Fibroblast of skin of right biceps (primary cell): ENCODE measurements around the gene TGM1.

Experiments
- DNase-seq: peaks from one replicate; pipeline ENCODE4 v3.0.0-alpha.2; 2013

The TGM1 gene

GRCh38 chr14:24291446-24292117 is 28.6 kb upstream of the TGM1 start:
- no peak for DNase-seq

DNA sequence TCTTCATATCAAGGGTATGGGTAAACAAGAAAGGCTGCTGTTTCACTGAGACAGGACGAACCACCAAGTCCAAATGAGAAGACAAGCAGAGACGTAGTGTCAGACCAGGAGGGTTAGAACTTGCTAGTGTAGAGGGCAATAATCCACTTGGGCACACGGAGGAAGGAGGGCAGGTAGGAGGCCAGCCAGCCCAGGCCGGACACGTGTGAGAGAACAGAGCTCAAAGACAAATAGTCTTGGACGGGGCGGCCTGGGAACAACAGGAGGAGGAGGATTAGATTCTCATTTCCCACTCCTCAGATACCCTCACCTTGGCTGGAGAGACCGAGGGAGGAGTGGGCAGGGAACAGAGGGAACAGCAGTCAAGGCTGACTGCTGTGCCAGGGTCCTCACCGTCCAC is 27.8 kb upstream of the TGM1 start:
- no peak for DNase-seq

DNA sequence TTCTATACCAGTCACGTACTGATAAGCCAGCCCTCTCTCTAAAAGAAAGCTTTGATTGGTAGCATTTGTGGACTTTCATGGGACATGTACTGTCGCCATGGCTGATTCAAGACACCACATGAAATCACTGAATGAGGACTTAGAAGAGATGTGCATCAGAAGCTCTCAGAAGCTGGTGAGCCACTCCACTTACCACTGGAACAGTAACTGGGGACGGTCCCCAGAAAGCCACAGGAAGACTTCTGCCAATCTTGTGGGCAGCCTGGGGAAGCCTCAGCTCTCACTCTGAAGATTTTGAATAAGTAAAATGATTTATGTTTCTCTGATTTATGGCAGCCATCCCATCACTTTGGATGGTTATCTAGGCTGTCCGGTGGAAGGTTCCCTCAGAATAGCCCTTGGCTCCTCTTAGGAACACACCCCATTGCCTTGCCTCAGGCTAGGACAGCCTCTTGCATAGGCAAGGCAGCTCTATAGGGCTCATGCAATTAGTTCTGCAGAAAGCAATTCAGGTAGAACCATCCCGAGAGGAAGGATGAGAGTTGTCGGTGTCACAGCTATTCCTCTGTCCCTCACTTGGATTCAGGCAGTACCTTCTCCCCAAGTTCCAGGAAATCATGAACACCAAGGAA is 26.8 kb upstream of the TGM1 start:
- no peak for DNase-seq

GRCh38 chr14:24286996-24287395 is 24.0 kb upstream of the TGM1 start:
- no peak for DNase-seq

GRCh38 chr14:24285351-24285750 is 22.4 kb upstream of the TGM1 start:
- no peak for DNase-seq

DNA sequence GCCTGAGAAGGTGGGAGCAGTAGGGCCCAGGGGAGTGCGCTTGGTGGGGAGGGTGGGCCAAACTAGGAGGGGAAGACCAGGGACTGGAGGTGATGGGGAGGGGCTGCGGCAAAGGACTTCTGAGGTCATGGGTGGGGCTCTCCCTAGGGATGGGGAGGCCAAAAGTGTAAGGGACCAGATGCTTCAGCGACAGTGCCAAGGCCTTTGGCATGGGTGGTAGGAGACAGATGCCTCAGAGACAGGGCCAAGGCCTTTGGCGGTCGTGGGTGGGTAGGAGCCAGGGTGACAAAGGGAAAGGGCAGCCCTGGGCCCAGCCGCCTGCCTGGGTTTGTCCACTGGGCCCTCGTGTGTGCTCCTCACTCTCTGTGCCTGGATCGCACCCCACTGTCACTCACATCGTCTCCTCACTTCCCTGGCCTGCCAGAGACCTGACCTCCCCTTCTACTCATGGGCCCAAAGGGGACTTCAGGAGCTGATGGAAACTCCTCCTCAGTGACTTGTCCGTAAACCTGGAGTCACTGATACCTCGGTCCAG is 21.6 kb upstream of the TGM1 start:
- DNase-seq = no peak

DNA sequence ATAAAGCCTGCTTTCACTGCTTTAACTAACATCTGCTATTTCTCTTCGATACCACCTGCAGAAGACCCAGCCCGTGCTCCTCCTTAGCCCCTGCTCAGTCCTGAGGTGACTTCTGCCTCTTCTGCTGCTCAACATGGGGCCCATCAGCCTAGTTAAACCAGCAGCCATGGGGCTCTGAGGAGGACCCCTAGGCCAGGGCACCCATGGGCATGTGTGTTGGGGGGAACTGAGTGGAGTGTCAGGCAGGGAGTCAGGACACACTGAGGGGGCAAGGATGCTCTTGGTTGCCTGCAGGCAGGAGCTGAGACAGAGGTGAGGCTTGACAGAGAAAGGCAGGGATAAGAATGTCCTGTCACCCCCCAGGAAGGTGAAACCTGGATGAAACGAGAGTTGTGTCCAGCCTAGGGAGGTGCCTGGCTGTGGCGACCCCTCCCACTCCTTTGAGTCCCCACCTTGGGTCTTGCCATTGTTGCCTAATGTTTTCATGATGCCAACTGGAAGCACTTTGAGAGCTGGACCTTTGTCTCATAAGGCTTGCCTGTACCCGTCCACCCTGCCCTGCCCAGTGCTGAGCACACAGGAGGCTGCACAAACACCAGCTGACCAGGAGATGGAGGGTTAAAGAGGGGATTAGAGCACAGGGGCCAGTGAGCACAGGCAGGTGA is 21.0 kb upstream of the TGM1 start:
- DNase-seq = no peak

- no peak for DNase-seq
Observed at GRCh38 chr14:24282736-24283135, 19.8 kb upstream of the TGM1 start.

DNA sequence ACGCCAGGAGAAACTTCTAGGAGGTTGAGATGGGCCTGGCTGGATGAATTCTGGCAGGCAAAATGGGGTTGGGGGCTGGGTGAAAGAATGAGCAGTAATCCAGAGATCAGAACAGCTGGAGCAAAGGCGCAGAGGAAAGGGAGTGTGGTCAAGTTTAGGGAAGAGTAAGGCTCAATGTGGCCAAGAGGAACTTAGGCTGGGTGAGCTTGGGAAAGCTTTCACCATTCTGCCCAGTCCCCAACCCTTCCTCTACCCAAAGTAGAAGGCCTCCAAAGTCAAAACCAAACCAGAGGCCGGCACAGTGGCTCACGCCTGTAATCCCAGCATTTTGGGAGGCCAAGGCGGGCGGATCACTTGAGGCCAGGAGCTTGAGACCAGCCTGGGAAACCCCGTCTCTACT is 18.7 kb upstream of the TGM1 start:
- no peak for DNase-seq

DNA sequence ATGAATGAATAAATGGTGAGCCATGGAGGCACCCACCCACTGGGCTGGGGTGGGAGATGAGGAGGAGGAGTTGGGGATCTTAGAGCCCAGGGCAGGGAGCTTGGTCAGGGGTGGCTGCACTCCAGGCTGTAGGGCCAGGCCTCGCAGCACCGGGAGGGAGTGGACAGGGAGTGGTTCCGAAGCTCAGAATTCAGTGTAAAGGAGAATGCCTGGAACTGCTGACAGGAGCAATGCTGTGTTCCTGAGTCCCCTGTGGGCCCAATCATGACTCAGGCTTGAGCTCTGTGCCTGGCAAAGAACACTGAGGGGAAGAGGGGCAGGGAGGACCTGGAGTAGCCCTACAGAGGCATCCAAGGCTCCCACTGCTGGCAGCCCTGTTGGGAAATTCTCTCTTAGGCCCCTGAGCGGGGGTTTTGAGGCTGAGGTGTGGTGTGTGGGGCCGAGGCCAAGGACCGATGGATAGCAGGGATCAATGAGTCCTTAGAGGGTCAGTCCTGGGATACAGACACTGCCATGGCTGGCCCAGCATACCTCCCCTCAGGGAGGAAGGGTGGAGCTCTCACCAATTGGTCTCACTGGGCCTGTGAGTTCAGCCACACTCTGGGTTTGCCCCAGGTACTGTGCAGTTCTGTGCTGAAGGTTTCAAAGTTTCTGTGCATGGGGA is 18.0 kb upstream of the TGM1 start:
- DNase-seq = no peak

DNA sequence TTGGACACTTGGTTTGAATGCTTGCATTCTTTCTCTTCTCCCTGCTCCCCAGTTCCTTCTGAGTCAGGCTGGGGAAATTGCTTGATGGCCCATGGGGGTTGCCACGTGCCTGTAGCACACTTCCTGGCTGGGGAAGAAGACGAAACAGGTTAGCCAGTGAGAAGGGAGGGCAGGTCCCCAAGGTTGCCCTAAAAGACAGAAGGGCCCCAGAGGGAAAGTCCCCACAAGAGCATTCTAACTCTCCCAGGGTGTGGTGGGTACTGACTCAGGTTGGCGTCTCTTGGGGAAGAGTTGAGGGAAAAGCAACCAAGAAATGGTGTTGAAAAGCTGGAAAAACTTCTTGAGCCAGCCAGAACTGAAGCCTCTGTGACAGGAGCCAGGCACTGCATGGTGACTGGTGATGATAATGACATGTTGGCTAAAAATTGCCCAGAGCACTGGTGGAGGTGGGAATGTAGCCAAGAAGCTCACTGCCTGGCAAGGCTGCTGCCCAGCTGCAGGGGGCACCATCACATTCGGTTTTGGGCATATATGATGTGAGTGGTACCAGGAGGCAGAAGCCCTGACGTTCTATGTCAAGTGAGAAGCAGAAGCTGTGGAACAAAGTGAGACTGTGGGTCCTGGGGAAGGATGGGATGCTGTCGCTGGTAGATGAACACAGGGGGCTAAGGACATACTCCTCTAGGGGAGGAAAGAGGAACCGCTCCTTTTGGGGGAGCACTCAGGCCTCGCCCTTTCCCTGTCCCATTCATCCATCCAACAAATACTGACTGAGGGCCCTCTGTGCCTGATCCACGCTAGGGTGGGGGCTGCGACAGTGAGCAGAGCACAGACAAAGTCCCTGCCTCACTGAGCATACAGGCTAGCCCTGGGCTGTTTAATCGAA is 16.6 kb upstream of the TGM1 start:
- peak; percentile 15 for DNase-seq

- DNase-seq = no peak
Observed at GRCh38 chr14:24278424-24278823, 15.4 kb upstream of the TGM1 start.

GRCh38 chr14:24277606-24278321 is 14.8 kb upstream of the TGM1 start:
- DNase-seq = no peak

DNA sequence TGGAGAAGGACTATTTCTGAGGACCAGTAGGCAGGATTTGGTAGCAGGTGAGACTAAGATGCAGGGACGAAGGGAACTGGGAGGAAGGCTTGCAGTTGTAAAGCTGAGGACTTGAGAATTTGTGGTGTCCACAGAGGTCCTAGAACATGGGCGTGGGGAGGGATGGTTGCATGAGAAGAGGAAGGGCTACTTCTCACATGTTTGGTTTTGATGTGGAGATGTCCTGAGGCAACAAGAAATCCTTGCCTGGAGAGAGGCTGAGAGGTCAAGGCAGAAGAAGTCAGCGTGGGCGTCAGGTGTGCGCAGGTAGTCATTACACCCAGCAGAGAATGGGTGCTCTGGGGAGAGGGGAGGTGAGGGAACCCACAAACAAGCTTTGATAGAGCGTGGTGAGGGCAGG is 14.1 kb upstream of the TGM1 start:
- DNase-seq = no peak

DNA sequence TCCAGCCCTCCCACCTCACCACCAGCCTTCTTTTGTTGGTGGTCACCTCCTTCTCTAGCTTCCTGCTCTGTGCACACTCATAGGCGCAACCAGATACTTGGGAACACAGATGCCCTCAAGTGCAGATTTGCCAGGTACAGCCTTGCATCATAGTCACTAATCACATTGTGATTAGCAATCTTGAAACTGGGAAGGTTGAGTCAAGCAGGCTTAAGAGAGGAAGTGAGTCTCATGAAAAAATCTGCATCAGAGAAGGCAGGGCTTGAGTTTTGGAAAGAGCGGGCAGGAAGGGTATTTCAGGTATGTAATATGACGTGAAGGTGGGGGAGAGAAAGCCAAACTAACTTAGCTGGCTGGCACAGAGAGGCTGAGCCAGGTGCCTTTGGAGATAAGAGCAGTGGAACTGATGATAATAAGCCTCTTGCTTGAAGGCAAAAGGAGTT is 11.1 kb upstream of the TGM1 start:
- no peak for DNase-seq

GRCh38 chr14:24273422-24273998 is 10.5 kb upstream of the TGM1 start:
- DNase-seq = no peak

GRCh38 chr14:24272467-24272866 is 9.5 kb upstream of the TGM1 start:
- DNase-seq = no peak

DNA sequence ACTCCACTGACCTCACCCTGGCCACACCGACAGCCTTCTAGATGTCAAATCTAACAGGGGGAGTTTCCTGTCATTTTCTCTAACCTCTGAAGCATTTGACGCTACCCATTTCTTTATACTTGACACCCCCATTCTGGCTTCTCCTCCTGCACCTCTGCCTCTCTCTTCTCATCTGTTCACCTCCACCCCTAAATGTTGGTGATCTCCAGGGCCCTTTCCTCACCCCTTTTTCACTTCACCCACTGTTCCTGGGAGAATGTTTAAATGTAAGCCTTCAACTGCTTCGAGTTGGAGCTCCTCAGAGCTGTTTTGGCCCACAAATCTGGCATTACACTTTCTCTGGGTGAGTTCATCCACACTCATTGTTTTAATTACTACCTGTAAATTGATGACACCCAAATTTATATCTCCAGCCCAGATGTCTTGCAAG is 8.9 kb upstream of the TGM1 start:
- no peak for DNase-seq

- DNase-seq = peak; percentile 88
Observed at GRCh38 chr14:24271134-24271833, 8.3 kb upstream of the TGM1 start, which contains the start of gene RABGGTA. Gene RABGGTA, minus strand, starts transcription at chr14:24271597. Its CDS starts 482 bp downstream, at chr14:24271115.

DNA sequence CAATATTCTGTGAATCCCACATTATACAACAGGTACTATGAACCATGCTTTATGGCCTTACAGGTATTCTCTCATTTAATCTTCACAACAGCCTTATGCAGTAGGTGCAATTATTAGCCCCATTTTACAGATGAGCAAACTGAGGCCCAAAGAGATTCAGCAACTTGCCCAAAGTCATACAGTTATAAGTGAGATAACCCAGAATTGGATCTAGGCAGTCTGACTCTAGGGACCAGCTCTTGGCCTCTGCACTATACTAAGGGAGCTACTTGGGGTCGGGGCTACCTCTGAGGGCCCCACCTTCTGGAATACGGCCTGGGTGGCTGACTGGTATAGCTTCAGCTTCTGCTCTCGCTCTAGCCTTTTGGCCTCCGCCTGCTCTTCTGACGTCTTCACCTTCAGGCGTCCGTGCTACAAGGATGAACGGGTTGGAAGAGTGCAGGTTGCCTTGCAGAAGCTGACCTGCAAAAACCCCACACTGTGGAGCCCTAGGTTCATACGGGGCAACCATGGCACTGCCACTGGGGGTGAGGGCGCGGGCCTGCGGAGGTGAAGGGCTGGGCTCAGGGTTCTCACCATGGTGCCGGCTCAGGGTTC is 7.7 kb upstream of the TGM1 start:
- no peak for DNase-seq
